ENCODE measurements around the gene LOXL4.

GRCh38 chr10:98296524-98296923 is 28.5 kb upstream of the LOXL4 start:
- TF ChIP-seq, protein P1, sequence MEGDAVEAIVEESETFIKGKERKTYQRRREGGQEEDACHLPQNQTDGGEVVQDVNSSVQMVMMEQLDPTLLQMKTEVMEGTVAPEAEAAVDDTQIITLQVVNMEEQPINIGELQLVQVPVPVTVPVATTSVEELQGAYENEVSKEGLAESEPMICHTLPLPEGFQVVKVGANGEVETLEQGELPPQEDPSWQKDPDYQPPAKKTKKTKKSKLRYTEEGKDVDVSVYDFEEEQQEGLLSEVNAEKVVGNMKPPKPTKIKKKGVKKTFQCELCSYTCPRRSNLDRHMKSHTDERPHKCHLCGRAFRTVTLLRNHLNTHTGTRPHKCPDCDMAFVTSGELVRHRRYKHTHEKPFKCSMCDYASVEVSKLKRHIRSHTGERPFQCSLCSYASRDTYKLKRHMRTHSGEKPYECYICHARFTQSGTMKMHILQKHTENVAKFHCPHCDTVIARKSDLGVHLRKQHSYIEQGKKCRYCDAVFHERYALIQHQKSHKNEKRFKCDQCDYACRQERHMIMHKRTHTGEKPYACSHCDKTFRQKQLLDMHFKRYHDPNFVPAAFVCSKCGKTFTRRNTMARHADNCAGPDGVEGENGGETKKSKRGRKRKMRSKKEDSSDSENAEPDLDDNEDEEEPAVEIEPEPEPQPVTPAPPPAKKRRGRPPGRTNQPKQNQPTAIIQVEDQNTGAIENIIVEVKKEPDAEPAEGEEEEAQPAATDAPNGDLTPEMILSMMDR (IDR thresholded peaks at IDR 0.05; ENCODE audit: low read depth, low read length): no peak
- no peak for TF ChIP-seq EZH2phosphoT487 (IDR thresholded peaks at IDR 0.05; ENCODE audit: low read depth)

All from OCI-LY3 (cell line).